NCI-H510A (cell line): ENCODE results near the gene CAMKK1.

ENCODE experiments used
- DNase-seq: peaks from one replicate; lab custom pipeline; 2025; lab: John Stamatoyannopoulos, UW

CAMKK1 gene

DNA sequence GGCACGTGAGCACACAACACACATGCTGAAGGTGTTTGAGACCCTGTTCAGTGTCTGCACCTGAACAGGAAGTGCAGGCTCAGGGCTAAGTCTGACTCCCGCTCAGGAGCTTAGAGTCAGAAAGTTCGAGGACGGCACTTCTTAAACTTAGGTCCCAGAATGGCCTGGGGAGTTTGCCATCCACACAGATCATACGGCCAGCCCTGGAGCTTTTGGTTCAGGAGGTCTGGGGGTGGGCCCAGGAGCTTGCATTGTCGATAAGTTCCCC is 4.0 kb upstream of the CAMKK1 start:
- no peak for DNase-seq

GRCh38 chr17:3896108-3896967 is 3.5 kb upstream of the CAMKK1 start:
- DNase-seq = no peak

DNA sequence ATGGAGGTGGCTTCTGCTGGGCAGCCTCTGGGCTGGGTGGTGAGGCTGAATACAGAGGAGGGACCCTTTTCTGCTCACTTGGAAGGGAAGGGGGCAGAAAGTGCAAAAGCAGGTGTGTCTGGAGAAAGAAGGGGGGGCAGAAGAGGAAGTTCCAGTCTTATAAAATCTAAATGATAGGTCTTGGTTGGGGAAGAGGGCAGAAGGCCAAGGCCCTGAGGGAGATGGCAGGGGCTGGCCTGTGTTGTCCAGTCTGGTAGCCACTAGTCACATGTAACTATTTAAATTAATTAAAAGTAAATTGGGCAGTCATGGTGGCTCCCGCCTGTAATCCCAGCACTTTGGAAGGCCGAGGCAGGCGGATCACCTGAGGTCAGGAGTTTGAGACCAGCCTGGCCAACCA is 2.5 kb upstream of the CAMKK1 start:
- DNase-seq = no peak

DNA sequence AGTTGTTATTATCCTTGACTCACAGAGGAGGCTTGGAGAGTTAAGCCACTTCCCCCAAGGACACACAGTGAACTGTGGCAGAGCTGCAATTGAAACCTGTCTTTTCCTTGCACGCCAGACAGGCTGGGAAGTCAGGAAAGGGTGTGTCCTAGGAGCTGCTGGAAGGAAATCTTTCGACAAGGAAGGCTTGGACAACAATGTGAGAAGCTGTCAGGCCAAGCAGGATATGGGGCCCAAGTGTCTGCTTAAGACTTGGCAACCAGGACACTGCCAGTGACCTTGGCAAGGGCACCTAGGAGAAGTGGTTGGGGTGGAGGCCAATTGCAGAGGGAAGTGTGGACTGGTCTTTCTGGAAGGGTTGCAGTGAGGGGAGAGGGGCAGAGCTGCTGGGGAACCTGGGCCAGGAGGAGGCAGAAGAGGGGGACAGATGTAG is 2.1 kb upstream of the CAMKK1 start:
- no peak for DNase-seq

DNA sequence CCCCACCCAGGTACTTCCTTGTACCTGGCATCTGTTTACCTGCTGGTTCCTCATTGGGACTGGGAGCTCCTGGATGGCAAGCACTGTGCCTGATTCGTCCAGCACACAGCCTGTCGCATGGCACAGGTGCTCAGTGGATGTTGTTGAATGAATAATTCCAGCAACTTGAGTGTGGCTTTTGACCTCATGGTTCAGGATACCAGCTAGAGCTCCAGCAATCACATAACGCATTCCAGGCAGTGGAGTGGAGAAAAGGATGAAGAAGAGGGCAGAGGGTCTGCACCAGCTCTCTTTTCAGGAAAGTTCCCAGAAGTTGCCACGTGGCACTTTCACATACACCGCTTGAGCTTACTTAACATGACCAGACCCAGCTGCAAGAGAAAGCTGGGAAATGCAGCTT is 1.3 kb upstream of the CAMKK1 start:
- no peak for DNase-seq

DNA sequence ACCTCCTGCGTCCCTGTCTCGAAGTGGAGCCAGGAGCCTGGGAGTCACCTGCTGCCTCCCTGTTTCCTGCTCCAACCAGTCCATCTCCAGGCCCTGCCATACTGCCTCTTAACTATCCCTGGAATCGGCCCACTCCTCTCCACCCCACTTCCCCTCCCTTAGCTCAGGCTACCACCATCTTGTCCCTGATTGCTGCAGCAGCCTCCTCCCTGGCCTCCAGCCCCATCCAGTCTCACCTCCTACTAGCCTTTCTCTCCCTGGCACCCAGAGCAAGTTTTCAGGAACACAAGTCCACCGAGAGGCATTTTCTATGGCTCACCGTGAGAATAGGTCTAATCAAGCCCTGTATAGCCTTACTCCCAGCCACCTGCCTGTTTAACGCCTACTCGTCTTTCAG is 865 bp upstream of the CAMKK1 start:
- DNase-seq = no peak

- DNase-seq = no peak
Observed at GRCh38 chr17:3892095-3892998, 506 bp downstream of the CAMKK1 start.

DNA sequence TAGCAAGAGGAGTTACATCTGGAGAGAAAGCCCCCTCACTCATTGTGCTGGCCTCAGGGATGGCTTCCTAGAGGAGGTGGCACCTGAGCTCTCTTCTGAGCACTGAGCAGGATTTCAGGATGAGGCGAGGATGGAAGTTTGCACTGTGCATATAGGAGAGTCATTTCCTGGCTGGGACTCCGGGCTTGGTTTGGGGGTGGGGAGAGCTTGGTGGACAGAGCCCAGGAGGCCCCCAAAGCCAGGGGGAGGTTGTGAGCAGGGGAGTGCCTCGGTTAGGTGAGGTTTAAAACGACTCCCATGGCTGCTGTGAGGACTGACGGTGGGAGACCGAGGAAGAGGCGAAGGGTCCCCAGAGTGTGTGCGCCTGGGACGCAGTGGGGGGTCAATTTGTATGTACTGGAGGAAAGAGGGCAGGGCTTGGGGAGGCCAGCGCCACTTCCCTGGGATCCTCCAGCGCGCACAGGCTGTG is 1.2 kb downstream of the CAMKK1 start:
- peak; percentile 69 for DNase-seq

DNA sequence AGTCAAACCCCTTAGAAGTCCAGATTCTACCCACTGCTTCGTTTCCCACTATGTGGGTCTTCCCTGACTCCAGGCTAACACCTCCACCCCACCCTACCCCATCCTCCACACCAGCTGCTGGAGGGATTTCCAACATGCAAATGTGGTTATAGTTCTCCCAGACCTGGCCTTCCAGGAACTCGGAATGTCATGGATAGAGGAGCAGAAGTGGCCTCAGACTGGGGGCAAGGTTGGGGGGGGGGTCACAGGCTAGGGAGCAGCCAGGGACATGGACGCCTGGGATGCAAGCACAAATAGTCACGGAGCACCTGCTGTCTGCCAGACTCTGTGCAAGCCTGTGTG is 2.0 kb downstream of the CAMKK1 start:
- DNase-seq = no peak

DNA sequence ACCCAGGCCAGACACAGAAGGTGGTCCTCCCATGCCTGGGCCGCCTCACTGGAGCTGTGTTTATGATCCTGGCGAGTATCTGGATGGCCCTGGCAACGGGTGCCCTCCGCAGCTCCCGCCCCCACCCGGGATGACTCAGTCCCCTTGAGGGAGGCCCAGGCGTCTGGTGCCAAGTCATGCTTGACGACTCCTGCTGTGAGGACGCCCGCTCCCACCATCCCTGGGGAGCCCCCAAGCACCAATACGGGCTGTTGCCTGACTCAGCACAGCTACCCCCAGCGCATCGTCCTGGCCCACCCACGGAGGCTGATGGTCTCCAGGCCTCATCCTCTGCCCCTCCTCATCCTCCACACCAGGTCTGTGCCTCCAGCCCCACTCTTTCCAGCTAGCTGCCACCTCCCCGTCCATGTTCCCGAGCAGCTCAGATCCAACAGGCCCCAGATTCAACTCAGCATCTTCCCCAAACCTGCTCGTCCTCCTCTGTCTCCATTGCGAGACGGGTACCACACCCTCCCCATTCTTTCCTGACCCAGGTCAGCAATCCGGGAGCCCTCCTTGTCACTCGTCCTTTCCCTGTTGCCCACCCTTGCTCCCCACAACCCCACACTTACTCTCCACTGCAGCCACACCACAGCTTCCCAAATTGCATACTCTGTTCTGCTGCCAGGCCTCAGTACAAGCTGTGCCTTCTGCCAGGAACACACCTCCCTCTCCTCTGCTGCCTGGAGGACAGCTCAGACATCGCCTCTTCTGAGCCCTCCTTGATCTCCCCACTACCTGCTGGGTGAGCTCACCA is 2.6 kb downstream of the CAMKK1 start:
- DNase-seq = peak; percentile 89

DNA sequence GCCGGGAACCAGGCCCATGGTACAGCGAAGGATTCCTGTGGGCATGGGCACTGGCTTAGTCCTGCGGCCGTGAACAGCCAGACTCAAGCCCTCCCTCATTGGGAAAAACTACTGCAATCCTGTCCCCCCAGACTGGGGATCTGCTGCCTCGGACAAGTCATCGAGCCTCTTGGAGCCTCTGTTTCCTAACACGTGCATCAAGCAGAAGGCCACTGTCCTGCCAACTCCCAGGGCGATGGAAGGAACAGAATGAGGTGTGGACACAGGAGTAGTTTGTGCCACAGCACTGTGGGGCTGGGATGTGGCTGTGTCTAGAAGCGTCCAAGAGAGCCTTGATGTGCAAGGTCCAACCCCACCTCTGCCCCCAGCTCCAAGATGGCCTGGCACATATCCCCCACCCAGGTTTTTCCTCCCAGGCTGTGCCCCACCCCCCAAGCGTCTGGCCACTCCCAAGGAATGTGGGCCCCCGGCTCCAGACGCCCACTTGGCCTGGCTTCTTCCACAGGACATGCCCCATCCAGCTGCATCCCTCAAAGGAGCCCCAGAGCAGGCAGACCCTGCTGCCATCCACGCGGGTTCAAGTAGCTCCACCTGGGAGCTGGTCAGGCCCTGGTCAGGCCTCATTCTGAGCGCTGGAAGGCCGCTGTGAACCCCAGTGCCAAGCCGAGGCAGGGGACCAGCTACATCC is 3.4 kb downstream of the CAMKK1 start:
- no peak for DNase-seq

DNA sequence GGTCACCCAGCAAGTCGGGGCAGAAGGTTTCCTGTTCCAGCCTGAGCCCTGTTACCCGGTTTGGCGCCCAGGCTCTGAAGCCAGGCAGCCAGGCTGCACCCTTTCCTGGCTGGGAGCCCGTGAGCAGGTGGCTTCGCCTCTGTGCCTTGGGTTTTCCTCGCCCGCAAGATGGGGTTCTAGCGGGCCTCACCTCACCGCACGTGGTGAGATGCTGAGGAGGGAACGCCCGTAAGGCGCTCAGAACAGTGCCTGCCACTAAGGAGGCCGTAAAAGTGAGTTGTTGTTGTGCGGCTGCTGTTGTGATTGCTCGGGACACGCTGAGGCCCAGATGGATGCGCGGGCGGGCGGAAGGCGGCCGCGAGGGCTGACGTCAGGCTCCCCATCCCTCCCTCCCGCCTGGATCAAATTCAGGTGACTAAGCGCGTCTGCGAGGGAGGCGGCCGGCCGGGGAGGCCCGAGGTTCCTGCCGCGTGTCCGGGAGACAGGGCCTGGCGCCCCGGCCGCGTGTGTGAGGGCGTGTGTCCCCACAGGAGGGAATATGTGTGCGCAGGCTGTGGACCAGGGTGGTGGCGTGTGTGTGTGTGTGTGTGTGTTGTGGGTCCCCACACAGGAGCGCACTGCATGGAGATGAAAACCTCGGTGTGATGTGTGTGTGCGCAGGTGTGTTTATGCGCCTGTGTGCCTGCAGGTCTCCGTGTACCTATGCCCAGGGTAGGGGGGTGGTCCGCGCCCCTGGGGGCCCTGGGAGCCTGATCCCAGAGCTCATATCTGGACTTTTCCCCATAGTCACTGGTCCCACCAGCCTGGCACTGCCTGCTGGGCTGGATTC is 4.3 kb downstream of the CAMKK1 start:
- DNase-seq = peak; percentile 87

DNA sequence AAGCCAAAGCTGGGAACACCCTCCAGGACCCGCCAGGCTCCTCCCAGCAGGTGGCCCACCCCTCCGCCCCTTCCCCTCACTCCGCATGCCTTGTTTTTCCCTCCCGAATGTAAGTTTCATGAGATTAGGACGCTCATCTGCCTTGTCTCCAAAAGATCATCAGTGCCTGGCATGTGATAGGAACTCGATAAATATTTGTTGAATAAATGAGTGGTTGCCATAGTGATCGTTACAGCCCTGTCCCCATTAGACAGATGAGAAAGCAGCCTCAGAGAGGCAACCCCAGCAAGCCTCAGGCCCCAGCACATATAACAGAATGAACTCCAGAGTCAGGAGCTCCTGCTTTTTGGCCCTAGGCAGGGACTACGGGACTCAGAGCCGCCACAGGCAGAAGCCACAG is 5.0 kb downstream of the CAMKK1 start:
- no peak for DNase-seq

DNA sequence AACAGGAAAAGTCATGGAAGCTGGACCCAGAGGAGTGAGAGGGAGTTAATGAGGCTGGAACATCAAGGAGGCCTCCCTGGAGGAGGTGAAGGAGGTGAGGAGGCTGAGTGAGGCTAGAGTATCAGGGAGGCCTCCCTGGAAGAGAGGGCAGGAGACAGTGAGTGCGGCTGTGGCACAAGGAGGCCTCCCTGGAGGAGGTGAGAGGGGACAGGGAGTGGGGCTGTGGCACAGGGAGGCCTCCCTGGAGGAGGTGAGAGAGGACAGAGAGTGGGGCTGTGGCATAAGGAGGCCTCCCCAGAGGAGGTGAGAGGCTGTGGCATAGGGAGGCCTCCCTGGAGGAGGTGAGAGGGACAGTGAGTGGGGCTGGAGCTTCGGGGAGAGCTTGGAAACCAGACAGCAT is 5.5 kb downstream of the CAMKK1 start:
- no peak for DNase-seq

- no peak for DNase-seq
Observed at GRCh38 chr17:3886776-3887175, 6.1 kb downstream of the CAMKK1 start.

DNA sequence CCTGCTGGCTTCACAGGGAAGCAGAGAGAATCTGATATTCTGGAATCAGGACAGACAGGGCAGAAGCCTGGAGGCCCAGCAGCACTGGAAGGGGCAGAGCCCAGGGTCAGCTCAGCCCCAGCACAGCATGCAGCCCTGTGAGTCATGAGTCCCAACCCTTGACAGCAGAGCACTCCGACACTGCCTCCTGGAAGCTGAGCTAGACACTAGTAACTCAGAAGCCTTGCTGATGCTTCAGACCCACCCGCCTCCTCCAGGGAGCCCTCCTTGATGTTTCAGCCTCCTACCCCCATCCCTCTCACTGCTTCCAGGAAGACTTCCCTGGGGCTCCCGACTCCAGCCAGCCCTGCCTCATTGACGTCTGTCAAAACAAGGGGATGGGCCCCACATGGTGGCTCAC is 6.9 kb downstream of the CAMKK1 start:
- no peak for DNase-seq

- DNase-seq = no peak
Observed at GRCh38 chr17:3885271-3885670, 7.6 kb downstream of the CAMKK1 start.

GRCh38 chr17:3884188-3884587 is 8.7 kb downstream of the CAMKK1 start:
- DNase-seq = no peak

- DNase-seq = no peak
Observed at GRCh38 chr17:3882276-3882675, 10.6 kb downstream of the CAMKK1 start.

DNA sequence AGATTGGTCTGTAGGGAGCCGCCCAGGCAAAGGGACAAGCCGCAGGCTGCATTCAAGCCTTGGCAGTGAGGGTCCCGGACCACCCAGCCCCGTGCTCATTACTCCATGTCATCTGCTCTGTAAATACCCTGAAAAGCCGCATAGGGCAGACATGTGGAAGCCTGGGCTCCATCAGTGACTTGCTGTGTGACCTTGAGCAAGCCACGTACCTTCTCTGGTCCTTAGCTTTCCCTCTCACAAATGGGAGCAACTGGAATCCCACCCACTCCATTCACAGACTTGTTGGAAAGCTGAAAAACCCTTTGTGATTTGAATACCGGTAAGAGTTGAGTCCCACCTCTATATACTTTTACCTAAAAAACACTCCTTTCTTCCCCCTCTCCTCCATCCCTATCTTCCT is 11.9 kb downstream of the CAMKK1 start:
- no peak for DNase-seq
